ENCODE data around the gene ASAP2. TPM values are rescaled to one million over a fixed set of nuclear protein-coding genes. Genes with fewer than 3 reads are reported as not detected.

The ASAP2 gene
- total RNA-seq, 4 donors from 2014 or later, result 22.0 to 54.6 (median 30.0) TPM

DNA sequence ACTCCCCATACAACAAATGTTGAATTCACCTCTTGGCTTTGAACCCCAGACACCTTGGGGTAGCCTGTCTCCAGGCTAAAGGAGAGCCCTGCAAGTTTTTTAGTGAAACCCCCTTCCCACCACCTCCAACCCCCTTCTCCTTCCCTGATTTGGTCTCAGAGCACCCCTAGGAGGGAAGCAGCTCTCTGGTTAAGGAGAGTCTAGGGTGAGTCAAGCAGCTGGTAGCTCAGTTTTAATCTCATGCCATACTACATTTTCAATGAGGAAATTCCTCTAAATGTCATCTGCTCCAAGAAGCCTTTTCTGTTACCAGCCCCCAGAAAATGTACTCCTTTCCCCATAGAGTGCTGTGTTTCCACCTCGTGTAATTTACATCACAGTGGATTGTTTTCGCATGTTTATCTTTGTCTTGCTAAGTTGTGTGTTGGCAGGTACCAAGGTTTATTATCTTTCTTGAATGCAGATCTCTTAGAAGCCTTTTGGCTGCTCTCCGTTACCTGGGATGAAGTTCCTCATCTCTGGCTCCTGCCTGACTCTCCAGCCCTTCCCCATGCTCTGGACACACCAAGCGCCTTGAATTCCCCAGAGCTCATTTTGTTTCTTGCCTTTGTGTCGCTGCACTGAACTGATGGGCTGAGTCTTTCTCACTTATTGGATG is 82.2 kb downstream of the ASAP2 start:
- WGBS, result 88% methylated on average over 5 of the region's 5 CpGs
- Histone ChIP-seq H3K4me3 (no peak overlapping the region), H3K27ac (no peak overlapping the region), H3K27me3 (no peaks in the 10 kb centered on the region), H3K9me3 (no peaks in the 10 kb centered on the region), H3K36me3 (peaks cover 4% of the 10 kb centered on the region), H3K4me1 (no peaks in the 10 kb centered on the region)
- no peak for DNase-seq (ENCODE audit: low spot score in 2 of 2)
- TF ChIP-seq CTCF (IDR thresholded peaks at IDR 0.05) (no peak), POLR2AphosphoS5 (IDR thresholded peaks at IDR 0.05) (no peak), POLR2A (IDR thresholded peaks at IDR 0.05) (no peak)

- H3K4me3 ChIP-seq, result no peak overlapping the region
- TF ChIP-seq POLR2A (IDR thresholded peaks at IDR 0.05), result no peak
- TF ChIP-seq EP300 (IDR thresholded peaks at IDR 0.05), result no peak
- TF ChIP-seq POLR2AphosphoS5 (IDR thresholded peaks at IDR 0.05), result no peak
- H3K4me1 ChIP-seq, result no peaks in the 10 kb centered on the region
- no peak for DNase-seq (ENCODE audit: low spot score in 2 of 2)
- H3K27me3 ChIP-seq, result no peaks in the 10 kb centered on the region
- H3K36me3 ChIP-seq, result peaks cover 4% of the 10 kb centered on the region
- no peak overlapping the region for H3K27ac ChIP-seq
- H3K9me3 ChIP-seq, result no peaks in the 10 kb centered on the region
- 84% methylated on average over 12 of the region's 12 CpGs for WGBS
These were observed 84.7 kb downstream of the ASAP2 start for GRCh38 chr2:9291331-9291730.

DNA sequence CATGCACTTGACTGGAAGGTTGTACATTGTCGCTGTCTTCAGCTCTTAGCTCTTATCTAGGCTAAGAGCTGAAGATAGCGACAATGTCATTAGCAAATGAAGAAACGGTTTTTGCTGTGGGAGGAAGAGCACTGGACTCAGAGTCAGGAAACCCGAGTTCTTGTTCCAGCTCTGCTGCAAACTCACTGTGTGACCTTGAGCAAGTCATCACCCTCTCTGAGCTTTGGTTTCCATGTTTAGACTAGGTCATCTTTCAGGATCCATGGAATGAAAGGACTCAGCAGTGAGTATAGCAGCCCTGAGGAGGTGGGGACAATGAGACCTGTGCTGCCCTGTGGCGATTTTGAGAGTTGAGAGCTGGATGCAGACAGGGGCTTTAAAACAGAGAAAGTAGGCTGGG is 85.3 kb downstream of the ASAP2 start:
- no peak for DNase-seq (ENCODE audit: low spot score in 2 of 2)
- Histone ChIP-seq H3K36me3 (peaks cover 4% of the 10 kb centered on the region), H3K27me3 (no peaks in the 10 kb centered on the region), H3K4me3 (no peak overlapping the region), H3K27ac (no peak overlapping the region), H3K9me3 (no peaks in the 10 kb centered on the region), H3K4me1 (no peaks in the 10 kb centered on the region)
- no peak for TF ChIP-seq POLR2AphosphoS5 (IDR thresholded peaks at IDR 0.05)
- 99% methylated on average over 5 of the region's 5 CpGs for WGBS

DNA sequence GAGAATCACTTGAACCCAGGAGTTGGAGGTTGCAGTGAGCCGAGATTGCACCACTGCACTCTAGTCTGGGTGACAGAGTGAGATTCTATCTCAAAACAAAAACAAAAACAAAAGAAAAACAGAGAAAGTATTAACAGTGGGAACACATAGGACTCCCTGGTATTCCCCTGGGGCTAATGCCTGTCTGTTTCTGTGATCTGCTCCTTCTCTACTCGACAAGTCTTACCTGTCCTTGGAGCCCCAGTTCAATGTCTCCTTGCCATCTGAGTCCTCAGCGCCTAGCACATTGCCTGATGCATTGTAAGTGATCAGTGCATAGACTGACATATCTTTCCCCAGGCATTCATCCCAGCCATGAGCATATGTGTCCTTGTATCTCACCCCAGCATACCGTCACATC is 85.8 kb downstream of the ASAP2 start:
- WGBS, result 81% methylated on average over 4 of the region's 4 CpGs
- TF ChIP-seq POLR2A (IDR thresholded peaks at IDR 0.05) (no peak), EP300 (IDR thresholded peaks at IDR 0.05) (no peak), POLR2AphosphoS5 (IDR thresholded peaks at IDR 0.05) (no peak), CTCF (IDR thresholded peaks at IDR 0.05) (no peak)

GRCh38 chr2:9294764-9295163 is 88.2 kb downstream of the ASAP2 start:
- Histone ChIP-seq H3K4me1 (no peaks in the 10 kb centered on the region), H3K9me3 (no peaks in the 10 kb centered on the region), H3K4me3 (no peak overlapping the region), H3K27me3 (no peaks in the 10 kb centered on the region), H3K27ac (no peak overlapping the region), H3K36me3 (no peaks in the 10 kb centered on the region)
- WGBS, result 98% methylated on average over 6 of the region's 6 CpGs
- TF ChIP-seq POLR2A (IDR thresholded peaks at IDR 0.05), result no peak
- DNase-seq (ENCODE audit: low spot score in 2 of 2), result no peak

More for the DNA sequence above, 85.8 kb downstream of the ASAP2 start:
- peaks cover 4% of the 10 kb centered on the region for H3K36me3 ChIP-seq
- H3K4me1 ChIP-seq, result no peaks in the 10 kb centered on the region
- DNase-seq (ENCODE audit: low spot score in 2 of 2), result no peak
- no peaks in the 10 kb centered on the region for H3K9me3 ChIP-seq
- H3K27me3 ChIP-seq, result no peaks in the 10 kb centered on the region
- H3K4me3 ChIP-seq, result no peak overlapping the region
- no peak overlapping the region for H3K27ac ChIP-seq

GRCh38 chr2:9296559-9296958 is 89.9 kb downstream of the ASAP2 start:
- Histone ChIP-seq H3K27me3 (no peaks in the 10 kb centered on the region), H3K4me1 (peaks cover 16% of the 10 kb centered on the region), H3K9me3 (no peaks in the 10 kb centered on the region), H3K4me3 (no peak overlapping the region), H3K27ac (no peak overlapping the region), H3K36me3 (no peaks in the 10 kb centered on the region)
- no peak for TF ChIP-seq CTCF (IDR thresholded peaks at IDR 0.05)
- TF ChIP-seq POLR2AphosphoS5 (IDR thresholded peaks at IDR 0.05), result no peak
- TF ChIP-seq EP300 (IDR thresholded peaks at IDR 0.05), result no peak
- no peak for TF ChIP-seq POLR2A (IDR thresholded peaks at IDR 0.05)
- 91% methylated on average over 4 of the region's 4 CpGs for WGBS
- DNase-seq (ENCODE audit: low spot score in 2 of 2), result no peak

DNA sequence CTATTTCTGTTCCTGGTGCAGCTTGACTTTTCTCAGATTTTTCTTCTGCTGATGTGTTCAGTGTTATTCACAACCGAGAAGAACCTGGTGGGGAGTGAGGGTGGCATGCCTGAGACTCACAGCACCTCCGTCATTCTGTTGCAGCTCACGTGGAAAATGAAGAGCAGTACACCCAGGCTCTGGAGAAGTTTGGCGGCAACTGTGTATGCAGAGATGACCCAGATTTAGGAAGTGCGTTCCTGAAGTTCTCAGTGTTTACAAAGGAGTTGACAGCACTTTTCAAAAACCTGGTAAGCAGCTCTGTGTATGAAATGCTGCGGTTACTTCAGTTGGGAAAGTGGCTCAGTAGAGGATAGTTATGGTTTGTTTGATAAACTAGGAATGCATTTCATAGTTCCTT is 90.5 kb downstream of the ASAP2 start:
- no peaks in the 10 kb centered on the region for H3K9me3 ChIP-seq
- H3K36me3 ChIP-seq, result no peaks in the 10 kb centered on the region
- TF ChIP-seq POLR2AphosphoS5 (IDR thresholded peaks at IDR 0.05) (no peak), CTCF (IDR thresholded peaks at IDR 0.05) (no peak), EP300 (IDR thresholded peaks at IDR 0.05) (no peak)
- WGBS, result 93% methylated on average over 6 of the region's 6 CpGs
- no peak for DNase-seq (ENCODE audit: low spot score in 2 of 2)
- H3K27ac ChIP-seq, result no peak overlapping the region
- H3K27me3 ChIP-seq, result no peaks in the 10 kb centered on the region
- peaks cover 16% of the 10 kb centered on the region for H3K4me1 ChIP-seq
- H3K4me3 ChIP-seq, result no peak overlapping the region

Data from suprapubic skin (tissue), 4 donors.